DMS53 treated with DMSO at 0.1 percent for 48 hours (cell line): ENCODE measurements around the gene ARCN1.

Source experiments
- DNase-seq: peaks from one replicate; lab custom pipeline; 2025; ENCODE audit not compliant: unreplicated experiment; lab: John Stamatoyannopoulos, UW

Gene ARCN1

GRCh38 chr11:118635237-118635591 lies 63.0 kb downstream of the ARCN1 start:
- DNase-seq, result no peak

GRCh38 chr11:118635642-118636041 lies 63.4 kb downstream of the ARCN1 start:
- no peak for DNase-seq

GRCh38 chr11:118636569-118637290 lies 64.5 kb downstream of the ARCN1 start:
- DNase-seq, result no peak

GRCh38 chr11:118638726-118639125 lies 66.5 kb downstream of the ARCN1 start:
- DNase-seq, result no peak

GRCh38 chr11:118639899-118640298 lies 67.7 kb downstream of the ARCN1 start:
- no peak for DNase-seq

GRCh38 chr11:118640332-118641154 lies 68.3 kb downstream of the ARCN1 start:
- DNase-seq, result no peak

GRCh38 chr11:118641397-118642019 lies 69.3 kb downstream of the ARCN1 start:
- DNase-seq, result peak; percentile 59

- DNase-seq, result no peak
These were observed 71.2 kb downstream of the ARCN1 start for GRCh38 chr11:118643142-118643994.

- no peak for DNase-seq
These were observed 71.8 kb downstream of the ARCN1 start for GRCh38 chr11:118643995-118644345.

GRCh38 chr11:118644496-118644895 lies 72.3 kb downstream of the ARCN1 start:
- DNase-seq, result no peak

GRCh38 chr11:118645066-118645715 lies 73.0 kb downstream of the ARCN1 start:
- DNase-seq, result no peak

GRCh38 chr11:118646393-118646792 lies 74.2 kb downstream of the ARCN1 start:
- DNase-seq, result no peak

GRCh38 chr11:118648291-118648690 lies 76.1 kb downstream of the ARCN1 start:
- no peak for DNase-seq

- no peak for DNase-seq
These were observed 77.7 kb downstream of the ARCN1 start for GRCh38 chr11:118649941-118650340.

GRCh38 chr11:118650366-118650765 lies 78.2 kb downstream of the ARCN1 start:
- no peak for DNase-seq

GRCh38 chr11:118651820-118652219 lies 79.6 kb downstream of the ARCN1 start:
- DNase-seq, result no peak
